ENCODE measurements around the gene COMP.
"Not testable (repeated sequence)": the region's sequence is repeated elsewhere in the genome, so short reads cannot be mapped to it uniquely, and the experiment has no call there.

COMP gene

GRCh38 chr19:18790566-18791314, at the start of gene COMP:
Gene COMP (minus strand): TSS chr19:18791305. CDS start chr19:18791269, 36 bp downstream.
- no peak for DNase-seq

- DNase-seq = no peak
Measured at GRCh38 chr19:18840288-18841267, 49.5 kb upstream of the COMP start.

GRCh38 chr19:18839465-18840287, 48.6 kb upstream of the COMP start:
- no peak for DNase-seq

GRCh38 chr19:18834644-18834984, 43.5 kb upstream of the COMP start:
- no peak for DNase-seq

- peak; percentile 29 for DNase-seq
Measured at GRCh38 chr19:18833849-18834643, 42.9 kb upstream of the COMP start.

GRCh38 chr19:18833141-18833476, 42.0 kb upstream of the COMP start:
- peak; percentile 14 for DNase-seq

GRCh38 chr19:18832306-18833140, 41.4 kb upstream of the COMP start:
- DNase-seq = no peak

GRCh38 chr19:18831524-18832305, 40.6 kb upstream of the COMP start, which contains the start of gene UPF1:
Gene UPF1 (plus strand): TSS chr19:18831959. CDS start chr19:18832210, 251 bp downstream.
- DNase-seq = peak; percentile 82

- DNase-seq = no peak
Measured at GRCh38 chr19:18830488-18830887, 39.4 kb upstream of the COMP start.

- no peak for DNase-seq
Measured at GRCh38 chr19:18828786-18829185, 37.7 kb upstream of the COMP start.

- DNase-seq = no peak
Measured at GRCh38 chr19:18817574-18817973, 26.5 kb upstream of the COMP start.

GRCh38 chr19:18816645-18817044, 25.5 kb upstream of the COMP start:
- DNase-seq = not testable (repeated sequence)

GRCh38 chr19:18815673-18816072, 24.6 kb upstream of the COMP start:
- no peak for DNase-seq

GRCh38 chr19:18814063-18814462, 23.0 kb upstream of the COMP start:
- DNase-seq = no peak

- DNase-seq = not testable (repeated sequence)
Measured at GRCh38 chr19:18811638-18812037, 20.5 kb upstream of the COMP start.

GRCh38 chr19:18809149-18809868, 18.2 kb upstream of the COMP start:
- DNase-seq = no peak

GRCh38 chr19:18807861-18808331, 16.8 kb upstream of the COMP start:
- DNase-seq = no peak

GRCh38 chr19:18804643-18805042, 13.5 kb upstream of the COMP start:
- no peak for DNase-seq

- no peak for DNase-seq
Measured at GRCh38 chr19:18804139-18804601, 13.1 kb upstream of the COMP start.

Measured in DMS79 treated with DMSO at 0.1 percent for 48 hours (cell line).